Amygdala (tissue), 56 donors: ENCODE data around the gene OR52E8.

Experiments used
- DNase-seq, 56 donors: peaks; one replicate each; lab custom pipeline; 2025; lab: John Stamatoyannopoulos, UW

OR52E8 gene

GRCh38 chr11:5808500-5809121, 48.9 kb downstream of the OR52E8 start, which contains the start of gene OR52N2:
Gene OR52N2 (plus strand): TSS chr11:5808924. CDS start chr11:5820336, 11,412 bp downstream.
- peak in 49 of 56 donors; percentile 1 to 81 (median 28) for DNase-seq

GRCh38 chr11:5807580-5807979, 49.9 kb downstream of the OR52E8 start:
- DNase-seq, result no peak
